Measurements from ENCODE around the gene STK38L.

DNA sequence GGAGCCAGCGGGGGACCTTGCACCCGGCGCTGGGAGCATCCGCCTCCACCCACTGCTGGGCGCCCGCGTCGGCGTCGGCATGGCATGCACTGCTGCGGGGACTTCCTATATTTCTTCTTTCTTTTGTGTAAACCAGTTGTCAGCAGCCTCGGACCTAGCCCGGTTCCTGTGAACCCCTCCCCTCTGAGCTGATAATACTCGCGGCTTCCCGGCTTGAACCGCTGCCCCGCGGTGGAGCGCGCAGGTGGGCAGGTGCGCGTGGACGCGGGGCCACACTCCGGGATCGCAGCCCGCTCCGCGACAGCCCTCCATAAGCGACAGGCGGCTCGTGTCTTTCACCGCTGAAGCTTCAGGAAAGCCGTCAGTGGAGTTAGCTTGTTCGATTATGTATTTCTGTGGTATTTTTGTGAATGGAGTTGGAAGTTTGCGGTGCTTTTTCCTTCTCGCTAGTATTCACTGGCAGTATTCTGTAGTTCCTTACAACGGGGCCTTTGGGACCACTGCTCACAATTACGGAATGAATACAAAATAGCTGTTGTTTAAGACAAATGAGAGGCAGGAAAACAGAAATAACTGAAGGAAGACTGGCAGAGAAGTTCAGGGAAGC, 89.4 kb downstream of the STK38L start:
- TF ChIP-seq EZH2 (IDR thresholded peaks at IDR 0.05; ENCODE audit: insufficient read depth, poor library complexity, severe bottlenecking) (no peak), EZH2phosphoT487 (IDR thresholded peaks at IDR 0.05; ENCODE audit: insufficient read depth, low read depth) (no peak)

Measured in GM23248 (cell line).